H9 (cell line): ENCODE results near the gene PTPRK. TPM values are rescaled to one million over a fixed set of nuclear protein-coding genes. Genes with fewer than 3 reads are reported as not detected.

Experiments used
- DNase-seq: peaks from one replicate; pipeline ENCODE4 v3.0.0-alpha.2; 2017
- H2AFZ ChIP-seq: one replicate; pipeline ENCODE4 v1.6.1; 2013; ENCODE audit warnings: mild to moderate bottlenecking, low read length, control low read depth, moderate library complexity
- H2AK5ac ChIP-seq: 2 replicates; pipeline ENCODE4 v1.6.1; 2013; ENCODE audit warnings: low read length, control low read depth, mixed read lengths; ENCODE audit not compliant: insufficient read length
- H2BK120ac ChIP-seq: one replicate; pipeline ENCODE4 v1.6.1; 2013; ENCODE audit warnings: low read depth, mild to moderate bottlenecking, low read length, control low read depth, inconsistent platforms; ENCODE audit not compliant: poor library complexity, severe bottlenecking
- H2BK12ac ChIP-seq: 2 replicates; pipeline ENCODE4 v1.6.1; 2013; ENCODE audit warnings: low read length, control low read depth, mixed read lengths, low read depth; ENCODE audit not compliant: insufficient read length
- H2BK15ac ChIP-seq: 2 replicates; pipeline ENCODE4 v1.6.1; 2013; ENCODE audit warnings: low read depth, low read length, control low read depth
- H2BK20ac ChIP-seq: one replicate; pipeline ENCODE4 v1.6.1; 2013; ENCODE audit warnings: low read depth, mild to moderate bottlenecking, low read length, control low read depth, inconsistent platforms; ENCODE audit not compliant: poor library complexity, severe bottlenecking
- H2BK5ac ChIP-seq: 2 replicates; pipeline ENCODE4 v1.6.1; 2013; ENCODE audit warnings: low read length, control low read depth, mixed read lengths; ENCODE audit not compliant: insufficient read length
- H3K14ac ChIP-seq: 2 replicates; pipeline ENCODE4 v1.6.1; 2013; ENCODE audit warnings: low read length, control low read depth; ENCODE audit not compliant: insufficient read depth
- H3K18ac ChIP-seq: 2 replicates; pipeline ENCODE4 v1.6.1; 2013; ENCODE audit warnings: low read depth, mild to moderate bottlenecking, mixed read lengths, low read length, control low read depth; ENCODE audit not compliant: insufficient read length
- H3K23ac ChIP-seq: 2 replicates; pipeline ENCODE4 v1.6.1; 2013; ENCODE audit warnings: low read length, control low read depth, mixed read lengths, low read depth; ENCODE audit not compliant: insufficient read length
- H3K23me2 ChIP-seq: 2 replicates; pipeline ENCODE4 v1.6.1; 2013; ENCODE audit warnings: low read depth, mild to moderate bottlenecking, mixed read lengths, low read length, control low read depth; ENCODE audit not compliant: insufficient read length, poor library complexity, severe bottlenecking
- H3K27ac ChIP-seq: 2 replicates; pipeline ENCODE4 v1.5.1; 2013; ENCODE audit warnings: low read length, control low read depth, mixed read lengths, low read depth; ENCODE audit not compliant: insufficient read length
- H3K27me3 ChIP-seq: 2 replicates; pipeline ENCODE4 v1.6.1; 2013; ENCODE audit warnings: low read length, control low read depth, inconsistent platforms; ENCODE audit not compliant: insufficient read depth
- H3K4ac ChIP-seq: 2 replicates; pipeline ENCODE4 v1.6.1; 2013; ENCODE audit warnings: low read depth, mild to moderate bottlenecking, control low read depth, inconsistent platforms, low read length, moderate library complexity
- H3K4me1 ChIP-seq: 2 replicates; pipeline ENCODE4 v1.6.1; 2013; ENCODE audit warnings: low read length, control low read depth, inconsistent platforms; ENCODE audit not compliant: insufficient read depth
- H3K4me2 ChIP-seq: 2 replicates; pipeline ENCODE4 v1.6.1; 2013; ENCODE audit warnings: low read length, control low read depth, mixed read lengths; ENCODE audit not compliant: insufficient read length, insufficient read depth
- H3K56ac ChIP-seq: 2 replicates; pipeline ENCODE4 v1.6.1; 2013; ENCODE audit warnings: low read depth, mild to moderate bottlenecking, mixed read lengths, low read length, control low read depth; ENCODE audit not compliant: insufficient read length
- H3K79me1 ChIP-seq: 2 replicates; pipeline ENCODE4 v1.6.1; 2013; ENCODE audit warnings: low read depth, mild to moderate bottlenecking, moderate library complexity, low read length, control low read depth, inconsistent platforms; ENCODE audit not compliant: insufficient read depth, poor library complexity, severe bottlenecking
- H3K79me2 ChIP-seq: 2 replicates; pipeline ENCODE4 v1.6.1; 2013; ENCODE audit warnings: low read length, control low read depth, inconsistent platforms; ENCODE audit not compliant: insufficient read depth
- H3K9ac ChIP-seq: 2 replicates; pipeline ENCODE4 v1.6.1; 2013; ENCODE audit warnings: low read length, control low read depth, mixed read lengths; ENCODE audit not compliant: insufficient read length; ENCODE audit errors: extremely low read depth
- H3K9me3 ChIP-seq: one replicate; pipeline ENCODE4 v1.6.1; 2013; ENCODE audit warnings: low read depth, low read length, inconsistent platforms; ENCODE audit not compliant: control insufficient read depth
- H3T11ph ChIP-seq: one replicate; pipeline ENCODE4 v1.6.1; 2013; ENCODE audit warnings: mild to moderate bottlenecking, low read length, control low read depth, inconsistent platforms
- H4K20me1 ChIP-seq: one replicate; pipeline ENCODE4 v1.6.1; 2013; ENCODE audit not compliant: control insufficient read depth, insufficient read length, insufficient read depth
- H4K5ac ChIP-seq: 2 replicates; pipeline ENCODE4 v1.6.1; 2013; ENCODE audit warnings: low read depth, mild to moderate bottlenecking, mixed read lengths, low read length, control low read depth; ENCODE audit not compliant: insufficient read length
- H4K8ac ChIP-seq: replicated peaks from 2 replicates; pipeline ENCODE4 v1.6.1; 2013; ENCODE audit warnings: low read length, control low read depth, mixed read lengths, low read depth; ENCODE audit not compliant: insufficient read length
- H4K91ac ChIP-seq: 2 replicates; pipeline ENCODE4 v1.6.1; 2013; ENCODE audit warnings: low read depth, mild to moderate bottlenecking, moderate library complexity, mixed read lengths, low read length, control low read depth; ENCODE audit not compliant: insufficient read length
- H3K27ac Mint-ChIP-seq, 3 experiments: 2 replicates in 2 of 3; 3 replicates in 1 of 3; pipeline ENCODE4 v1.8.0; 2020 to 2021; ENCODE audit warnings: mixed read lengths in 3 of 3, mild to moderate bottlenecking in 1 of 3, moderate library complexity in 1 of 3
- H3K27me3 Mint-ChIP-seq: 2 replicates; pipeline ENCODE4 v1.8.0; 2021; ENCODE audit warnings: low read depth, mild to moderate bottlenecking, moderate library complexity, mixed read lengths
- H3K36me3 Mint-ChIP-seq, 3 experiments: 2 replicates in 2 of 3; 3 replicates in 1 of 3; pipeline ENCODE4 v1.8.0; 2020 to 2021; ENCODE audit warnings: low read depth in 3 of 3, mixed read lengths in 3 of 3; ENCODE audit not compliant: insufficient read depth in 1 of 3
- H3K4me1 Mint-ChIP-seq, 2 experiments: 2 replicates each; pipeline ENCODE4 v1.8.0; 2020; ENCODE audit warnings: mixed read lengths in 2 of 2
- H3K4me3 Mint-ChIP-seq, 2 experiments: 2 replicates in 1 of 2; 3 replicates in 1 of 2; pipeline ENCODE4 v1.8.0; 2020 to 2021; ENCODE audit warnings: mild to moderate bottlenecking in 2 of 2, mixed read lengths in 2 of 2, moderate library complexity in 1 of 2
- H3K9me3 Mint-ChIP-seq, 2 experiments: 2 replicates in 1 of 2; 3 replicates in 1 of 2; pipeline ENCODE4 v1.8.0; 2020; ENCODE audit warnings: mild to moderate bottlenecking in 2 of 2, mixed read lengths in 2 of 2, moderate library complexity in 1 of 2
- WGBS: extraction: QIAGEN DNeasy Blood & Tissue Kit; methylation state at CpG from one replicate; pipeline ENCODE4 v1.1.7; 2013; ENCODE audit warnings: missing lambda C conversion rate, low lambda C conversion rate, mixed read lengths; ENCODE audit not compliant: insufficient read length; ENCODE audit errors: extremely low coverage; 5-methylcytosine and 5-hydroxymethylcytosine counted together
- total RNA-seq: library from RNA; stranded (reverse); gene quantifications from 2 replicates; pipeline ENCODE4 v1.2.1, GENCODE V29; 2021
- TF ChIP-seq, protein P1 (sequence below): fragments of 200-600 bp; sonication (generic); conservative IDR thresholded peaks from 3 replicates; pipeline ENCODE4 v1.8.0; 2021; ENCODE audit warnings: antibody characterized with exemption, mild to moderate bottlenecking

PTPRK gene
- total RNA-seq, 1 experiment from 2014 or later, result 47.9 TPM

GRCh38 chr6:128209771-128210170 is 310.6 kb downstream of the PTPRK start:
- Mint-ChIP-seq H3K4me1 (peaks cover 8 to 12% of the 10 kb centered on the region in 2 experiments), H3K27me3 (no peaks in the 10 kb centered on the region), H3K9me3 (no peaks in the 10 kb centered on the region), H3K4me3 (no peak overlapping the region), H3K27ac (peak overlapping the region in 2 of 3 experiments; percentile 4 to 31; a peak in 3 of 7 replicates), H3K36me3 (peaks cover 0 to 4% (median 4%) of the 10 kb centered on the region in 3 experiments; a peak in 2 of 7 replicates)
- Histone ChIP-seq H3K4me2 (no peak overlapping the region), H2BK12ac (no peak overlapping the region), H2BK15ac (no peak overlapping the region), H2AK5ac (no peak overlapping the region), H3K23ac (no peak overlapping the region), H3K23me2 (no peaks in the 10 kb centered on the region), H3K18ac (no peak overlapping the region), H3K27ac (no peak overlapping the region), H3K79me1 (no peaks in the 10 kb centered on the region), H3T11ph (no peak overlapping the region), H4K91ac (no peak overlapping the region), H4K5ac (no peak overlapping the region), H4K8ac (no peak overlapping the region), H3K56ac (no peak overlapping the region), H3K4me1 (no peaks in the 10 kb centered on the region), H2BK120ac (no peak overlapping the region), H3K79me2 (no peaks in the 10 kb centered on the region), H2AFZ (no peak overlapping the region), H4K20me1 (no peaks in the 10 kb centered on the region), H3K4ac (no peak overlapping the region), H3K14ac (no peak overlapping the region), H3K9ac (no peak overlapping the region), H2BK20ac (no peak overlapping the region), H3K27me3 (no peaks in the 10 kb centered on the region), H3K9me3 (no peaks in the 10 kb centered on the region), H2BK5ac (no peak overlapping the region)
- no peak for DNase-seq
- TF ChIP-seq, protein P1, sequence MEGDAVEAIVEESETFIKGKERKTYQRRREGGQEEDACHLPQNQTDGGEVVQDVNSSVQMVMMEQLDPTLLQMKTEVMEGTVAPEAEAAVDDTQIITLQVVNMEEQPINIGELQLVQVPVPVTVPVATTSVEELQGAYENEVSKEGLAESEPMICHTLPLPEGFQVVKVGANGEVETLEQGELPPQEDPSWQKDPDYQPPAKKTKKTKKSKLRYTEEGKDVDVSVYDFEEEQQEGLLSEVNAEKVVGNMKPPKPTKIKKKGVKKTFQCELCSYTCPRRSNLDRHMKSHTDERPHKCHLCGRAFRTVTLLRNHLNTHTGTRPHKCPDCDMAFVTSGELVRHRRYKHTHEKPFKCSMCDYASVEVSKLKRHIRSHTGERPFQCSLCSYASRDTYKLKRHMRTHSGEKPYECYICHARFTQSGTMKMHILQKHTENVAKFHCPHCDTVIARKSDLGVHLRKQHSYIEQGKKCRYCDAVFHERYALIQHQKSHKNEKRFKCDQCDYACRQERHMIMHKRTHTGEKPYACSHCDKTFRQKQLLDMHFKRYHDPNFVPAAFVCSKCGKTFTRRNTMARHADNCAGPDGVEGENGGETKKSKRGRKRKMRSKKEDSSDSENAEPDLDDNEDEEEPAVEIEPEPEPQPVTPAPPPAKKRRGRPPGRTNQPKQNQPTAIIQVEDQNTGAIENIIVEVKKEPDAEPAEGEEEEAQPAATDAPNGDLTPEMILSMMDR, result no peak
- no CpG with 5 or more reads among the region's 3 CpGs for WGBS
